Endothelial cell of umbilical vein (primary cell): ENCODE results near the gene SLC26A2. TPM values are rescaled to one million over a fixed set of nuclear protein-coding genes. Genes with fewer than 3 reads are reported as not detected.
"Not testable (repeated sequence)": the region's sequence is repeated elsewhere in the genome, so short reads cannot be mapped to it uniquely, and the experiment has no call there.

ENCODE experiments used
- BruUV-seq: library from RNA; stranded (reverse); fragments of 400-500 nt; replicated peaks from 2 replicates; lab custom pipeline; 2021; lab: Mats Ljungman, UMichigan
- CTCF ChIA-PET: fragments of 300-600, 350-600 bp; sonication (Branson Sonifier 250); formaldehyde crosslinking; loops from one replicate; lab custom pipeline; 2021; ENCODE audit warnings: antibody characterized with exemption, inconsistent platforms; lab: Charles Lee
- POLR2A ChIA-PET: fragments of 300-600, 350-600 bp; sonication (Branson Sonifier 250); formaldehyde crosslinking; loops from one replicate; lab custom pipeline; 2021; ENCODE audit warnings: antibody characterized with exemption, inconsistent platforms; lab: Charles Lee
- DNase-seq: peaks from one replicate; pipeline ENCODE4 v3.0.0-alpha.2; 2011; ENCODE audit warnings: low read depth, low spot score
- FAIRE-seq: peaks from 2 replicates; lab custom pipeline; 2011; peaks lifted over from hg19 to GRCh38; lab: Jason Lieb, UNC
- H2AFZ ChIP-seq: 2 replicates; pipeline ENCODE4 v1.6.0; 2012; ENCODE audit warnings: low read depth, low read length, control low read depth, inconsistent platforms
- H3K27ac ChIP-seq: 2 replicates; pipeline ENCODE4 v1.5.1; 2011; ENCODE audit warnings: low read depth, mild to moderate bottlenecking, control low read depth, low read length, moderate library complexity; ENCODE audit not compliant: insufficient read depth
- H3K27me3 ChIP-seq, 2 experiments: 2 replicates each; pipeline versions ENCODE4 v1.6.0 to v1.6.1; 2011; ENCODE audit warnings: low read length in 2 of 2, mixed read lengths in 1 of 2; ENCODE audit not compliant: control insufficient read depth in 2 of 2, insufficient read depth in 2 of 2
- H3K36me3 ChIP-seq, 2 experiments: 2 replicates in 1 of 2; 3 replicates in 1 of 2; pipeline ENCODE4 v1.5.1; 2011; ENCODE audit warnings: low read length in 2 of 2, mild to moderate bottlenecking in 1 of 2, moderate library complexity in 1 of 2; ENCODE audit not compliant: control insufficient read depth in 2 of 2, insufficient read depth in 2 of 2; ENCODE audit errors: extremely low read depth in 1 of 2
- H3K4me1 ChIP-seq: 3 replicates; pipeline ENCODE4 v1.5.1; 2011; ENCODE audit warnings: mild to moderate bottlenecking, low read length; ENCODE audit not compliant: control insufficient read depth, insufficient read depth; ENCODE audit errors: extremely low read depth
- H3K4me2 ChIP-seq: 2 replicates; pipeline ENCODE4 v1.6.1; 2011; ENCODE audit warnings: low read length, control low read depth, mixed read lengths; ENCODE audit not compliant: insufficient read depth
- H3K4me3 ChIP-seq, 3 experiments: fragments of 200-600 bp in 1 of 3; sonication (generic), shearing (Covaris generic) in 1 of 3; replicated peaks in 1 of 3; 2 replicates each; pipeline ENCODE4 v1.5.1; 2011 to 2016; ENCODE audit warnings: control low read depth in 3 of 3, low read length in 3 of 3, mild to moderate bottlenecking in 2 of 3, inconsistent platforms in 1 of 3, low read depth in 1 of 3, moderate library complexity in 1 of 3; ENCODE audit not compliant: insufficient read depth in 1 of 3
- H3K79me2 ChIP-seq: 2 replicates; pipeline ENCODE4 v1.6.0; 2012; ENCODE audit warnings: low read length, inconsistent platforms; ENCODE audit not compliant: control insufficient read depth, insufficient read depth
- H3K9ac ChIP-seq: replicated peaks from 2 replicates; pipeline ENCODE3; 2011; ENCODE audit warnings: low read length, control low read depth; ENCODE audit not compliant: insufficient read depth; ENCODE audit errors: extremely low read depth
- H3K9me1 ChIP-seq: replicated peaks from 3 replicates; pipeline ENCODE4 v1.6.0; 2011; ENCODE audit warnings: mild to moderate bottlenecking, low read length; ENCODE audit not compliant: control insufficient read depth, insufficient read depth; ENCODE audit errors: extremely low read depth
- H3K9me3 ChIP-seq: replicated peaks from 2 replicates; pipeline ENCODE4 v1.5.1; 2012; ENCODE audit warnings: low read length, inconsistent platforms; ENCODE audit not compliant: control insufficient read depth, insufficient read depth
- H4K20me1 ChIP-seq: replicated peaks from 2 replicates; pipeline ENCODE3; 2011; ENCODE audit warnings: mild to moderate bottlenecking, low read length; ENCODE audit not compliant: control insufficient read depth, insufficient read depth; ENCODE audit errors: extremely low read depth
- EZH2 ChIP-seq: IDR thresholded peaks from 2 replicates; pipeline ENCODE4 v1.6.1; 2012; ENCODE audit warnings: borderline replicate concordance, low read depth, mild to moderate bottlenecking, moderate library complexity, low read length, inconsistent platforms; ENCODE audit not compliant: severe bottlenecking
- FOS ChIP-seq: IDR thresholded peaks from 2 replicates; pipeline ENCODE4 v1.6.1; 2011; ENCODE audit warnings: mild to moderate bottlenecking, low read length, moderate library complexity, borderline replicate concordance; ENCODE audit not compliant: insufficient read depth
- GATA2 ChIP-seq: IDR thresholded peaks from 2 replicates; pipeline ENCODE4 v1.7.0; 2011; ENCODE audit warnings: low read depth, mild to moderate bottlenecking, moderate library complexity, mixed read lengths, low read length; ENCODE audit not compliant: insufficient read length, insufficient read depth
- JUN ChIP-seq: IDR thresholded peaks from 2 replicates; pipeline ENCODE4 v1.6.1; 2011; ENCODE audit warnings: borderline replicate concordance, low read depth; ENCODE audit not compliant: insufficient read length, insufficient read depth
- MYC ChIP-seq: IDR thresholded peaks from one replicate; pipeline ENCODE4 v1.6.1; 2011; ENCODE audit warnings: mild to moderate bottlenecking, low read depth, low read length
- POLR2A ChIP-seq: IDR thresholded peaks from 2 replicates; pipeline ENCODE4 v1.6.1; 2012; ENCODE audit warnings: low read depth, mild to moderate bottlenecking, control low read depth, low read length
- POLR2AphosphoS5 ChIP-seq: IDR thresholded peaks from 2 replicates; pipeline ENCODE4 v1.6.1; 2012; ENCODE audit warnings: low read depth, mild to moderate bottlenecking, control low read depth, low read length, moderate library complexity; ENCODE audit not compliant: insufficient read depth
- dilution Hi-C: fragments of 300-500 bp; cut with MboI; formaldehyde crosslinking; loops from one replicate; pipeline ENCODE4 v1.15.0; 2019; ENCODE audit warnings: low sequenced_read_pairs; ENCODE audit not compliant: extremely low pct_ligation_motif_present
- intact Hi-C: fragments of 100-400 bp; cut with micrococcal nuclease; formaldehyde crosslinking; loops from one replicate; pipeline ENCODE4 v1.10.0; 2022
- polyA plus RNA-seq, 4 experiments: library from polyadenylated mRNA; depleted of rRNA in 3 of 4; stranded (reverse) in 3 of 4; unstranded in 1 of 4; fragments of >200 nt; gene quantifications; 2 replicates each; pipeline versions ENCODE4 v1.2.1 to v1.2.3, GENCODE V29; 2011 to 2012; ENCODE audit warnings: missing spikeins in 1 of 4
- total RNA-seq: library from RNA; stranded (reverse); gene quantifications from 2 replicates; pipeline ENCODE4 v1.2.3, GENCODE V29; 2021
- TF ChIP-seq, protein P1 (sequence below): IDR thresholded peaks from 2 replicates; pipeline ENCODE4 v1.6.1; 2011; ENCODE audit not compliant: insufficient read depth, insufficient read length
- TF ChIP-seq, protein P2 (sequence below), 2 donors: IDR thresholded peaks; 1 replicate in 1 of 2; 2 replicates in 1 of 2; pipeline ENCODE4 v1.5.1; 2011; ENCODE audit warnings: low read length in 2 of 2, mild to moderate bottlenecking in 2 of 2, moderate library complexity in 2 of 2, control low read depth in 1 of 2, inconsistent platforms in 1 of 2, low read depth in 1 of 2; ENCODE audit not compliant: insufficient read depth in 1 of 2; ENCODE audit errors: extremely low read depth in 1 of 2

SLC26A2 gene
- total and polyA plus RNA-seq, 2 donors (not counting 3 experiments of a cell fraction or from before 2014, with no cell fraction given): 5.9 to 16.8 TPM

DNA sequence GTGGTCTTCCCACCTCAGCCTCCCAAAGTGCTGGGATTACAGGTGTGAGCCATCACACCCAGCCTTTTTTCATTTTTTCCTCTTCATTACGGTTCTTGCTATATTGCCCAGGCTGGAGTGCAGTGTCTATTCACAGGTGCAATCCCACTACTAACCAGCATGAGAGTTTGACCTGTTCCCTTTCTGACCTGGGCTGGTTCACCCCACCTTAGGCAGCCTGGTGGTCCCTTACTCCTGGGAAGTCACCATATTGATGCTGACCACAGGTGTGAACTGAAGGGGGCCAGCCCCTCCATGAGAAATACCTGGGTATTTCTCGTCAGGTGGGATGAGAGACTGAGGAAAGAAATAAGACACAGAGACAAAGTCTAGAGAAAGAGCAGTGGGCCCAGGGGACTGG is 18.4 kb upstream of the SLC26A2 start:
- Histone ChIP-seq H3K4me2 (no peak overlapping the region), H3K9me1 (no peaks in the 10 kb centered on the region), H3K4me1 (peaks cover 27% of the 10 kb centered on the region), H3K9ac (no peak overlapping the region), H3K79me2 (no peaks in the 10 kb centered on the region), H4K20me1 (no peaks in the 10 kb centered on the region), H3K36me3 (no peaks in the 10 kb centered on the region), H3K27me3 (no peaks in the 10 kb centered on the region), H3K27ac (no peak overlapping the region), H3K9me3 (no peaks in the 10 kb centered on the region), H2AFZ (no peak overlapping the region), H3K4me3 (no peak overlapping the region)
- intact Hi-C loops (no loop called here), dilution Hi-C loops (no loop called here)
- TF ChIP-seq, protein P1, sequence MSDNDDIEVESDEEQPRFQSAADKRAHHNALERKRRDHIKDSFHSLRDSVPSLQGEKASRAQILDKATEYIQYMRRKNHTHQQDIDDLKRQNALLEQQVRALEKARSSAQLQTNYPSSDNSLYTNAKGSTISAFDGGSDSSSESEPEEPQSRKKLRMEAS: no peak
- TF ChIP-seq MYC (no peak), FOS (no peak), EZH2 (no peak), POLR2A (no peak), JUN (no peak), POLR2AphosphoS5 (no peak), GATA2 (no peak)
- TF ChIP-seq, protein P2, sequence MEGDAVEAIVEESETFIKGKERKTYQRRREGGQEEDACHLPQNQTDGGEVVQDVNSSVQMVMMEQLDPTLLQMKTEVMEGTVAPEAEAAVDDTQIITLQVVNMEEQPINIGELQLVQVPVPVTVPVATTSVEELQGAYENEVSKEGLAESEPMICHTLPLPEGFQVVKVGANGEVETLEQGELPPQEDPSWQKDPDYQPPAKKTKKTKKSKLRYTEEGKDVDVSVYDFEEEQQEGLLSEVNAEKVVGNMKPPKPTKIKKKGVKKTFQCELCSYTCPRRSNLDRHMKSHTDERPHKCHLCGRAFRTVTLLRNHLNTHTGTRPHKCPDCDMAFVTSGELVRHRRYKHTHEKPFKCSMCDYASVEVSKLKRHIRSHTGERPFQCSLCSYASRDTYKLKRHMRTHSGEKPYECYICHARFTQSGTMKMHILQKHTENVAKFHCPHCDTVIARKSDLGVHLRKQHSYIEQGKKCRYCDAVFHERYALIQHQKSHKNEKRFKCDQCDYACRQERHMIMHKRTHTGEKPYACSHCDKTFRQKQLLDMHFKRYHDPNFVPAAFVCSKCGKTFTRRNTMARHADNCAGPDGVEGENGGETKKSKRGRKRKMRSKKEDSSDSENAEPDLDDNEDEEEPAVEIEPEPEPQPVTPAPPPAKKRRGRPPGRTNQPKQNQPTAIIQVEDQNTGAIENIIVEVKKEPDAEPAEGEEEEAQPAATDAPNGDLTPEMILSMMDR (IDR thresholded peaks at IDR 0.05; ENCODE audit: extremely low read depth in 1 of 2, insufficient read depth in 1 of 2, low read depth in 1 of 2, low read length in 2 of 2): no peak
- BruUV-seq: no TSS peak
- POLR2A ChIA-PET: no interaction called here
- CTCF ChIA-PET: no interaction called here
- no peak for DNase-seq
- no peak for FAIRE-seq

GRCh38 chr5:149942741-149943169 is 17.8 kb upstream of the SLC26A2 start:
- dilution Hi-C loops: not testable (repeated sequence)

More at GRCh38 chr5:149942741-149943169, 17.8 kb upstream of the SLC26A2 start:
- H3K9me3 ChIP-seq, POLR2A ChIA-PET, H3K4me3 ChIP-seq, H2AFZ ChIP-seq, H3K9me1 ChIP-seq, H3K36me3 ChIP-seq, CTCF ChIA-PET, H3K4me2 ChIP-seq, FAIRE-seq, H3K9ac ChIP-seq, H3K79me2 ChIP-seq, H4K20me1 ChIP-seq, DNase-seq, H3K27me3 ChIP-seq, BruUV-seq, H3K27ac ChIP-seq, intact Hi-C loops: not testable (repeated sequence)
- peaks cover 21% of the 10 kb centered on the region for H3K4me1 ChIP-seq
